Spinal cord (tissue), 10 donors: ENCODE results near the gene TIGD6. TPM values are rescaled to one million over a fixed set of nuclear protein-coding genes. Genes with fewer than 3 reads are reported as not detected.

Experiments used
- DNase-seq, 6 donors: peaks; one replicate each; pipeline versions ENCODE4 v3.0.0 to v3.0.0-alpha.2; 2013 to 2015; ENCODE audit warnings: low spot score in 6 of 6, low read depth in 4 of 6
- H3K27ac ChIP-seq: one replicate; pipeline ENCODE4 v1.5.1; 2013; ENCODE audit warnings: low read depth, low read length, control low read depth
- H3K27me3 ChIP-seq: one replicate; pipeline ENCODE4 v1.6.1; 2013; ENCODE audit warnings: low read length; ENCODE audit not compliant: control insufficient read depth, insufficient read depth
- H3K36me3 ChIP-seq: one replicate; pipeline ENCODE4 v1.6.1; 2013; ENCODE audit warnings: low read length; ENCODE audit not compliant: control insufficient read depth, insufficient read depth
- H3K4me1 ChIP-seq: one replicate; pipeline ENCODE4 v1.6.1; 2013; ENCODE audit warnings: low read length; ENCODE audit not compliant: control insufficient read depth, insufficient read depth
- H3K4me3 ChIP-seq: one replicate; pipeline ENCODE4 v1.5.1; 2013; ENCODE audit warnings: low read depth, low read length, control low read depth
- H3K9me3 ChIP-seq: one replicate; pipeline ENCODE4 v1.6.1; 2013; ENCODE audit warnings: low read length; ENCODE audit not compliant: control insufficient read depth, insufficient read depth
- WGBS: methylation state at CpG from one replicate; pipeline ENCODE4 v1.1.5; 2013; ENCODE audit warnings: missing lambda C conversion rate; ENCODE audit not compliant: insufficient coverage; 5-methylcytosine and 5-hydroxymethylcytosine counted together
- polyA plus RNA-seq, 2 donors: library from polyadenylated mRNA; unstranded; fragments of 120-200 nt; gene quantifications; one replicate each; pipeline ENCODE4 v1.2.1, GENCODE V29; 2013; ENCODE audit not compliant: insufficient read length in 2 of 2
- total RNA-seq, 2 donors: library from RNA; depleted of rRNA in 1 of 2; stranded (reverse); fragments of 120-200 nt in 1 of 2; fragments of >200 nt in 1 of 2; gene quantifications; one replicate each; pipeline versions ENCODE4 v1.2.3 to v1.2.4, GENCODE V29; 2013 to 2014
- donor health status: healthy.

The TIGD6 gene
- total and polyA plus RNA-seq, 4 donors: 4.2 to 7.5 (median 5.5) TPM

GRCh38 chr5:150006318-150006717, 5.9 kb upstream of the TIGD6 start:
- Histone ChIP-seq H3K9me3 (no peaks in the 10 kb centered on the region), H3K36me3 (peaks cover 13% of the 10 kb centered on the region), H3K27me3 (no peaks in the 10 kb centered on the region), H3K4me3 (no peak overlapping the region), H3K27ac (no peak overlapping the region), H3K4me1 (peaks cover 9% of the 10 kb centered on the region)
- no peak for DNase-seq
- no CpG with 5 or more reads among the region's 4 CpGs for WGBS

- Histone ChIP-seq H3K27ac (no peak overlapping the region), H3K36me3 (no peaks in the 10 kb centered on the region), H3K4me1 (peaks cover 18% of the 10 kb centered on the region), H3K9me3 (no peaks in the 10 kb centered on the region), H3K27me3 (no peaks in the 10 kb centered on the region), H3K4me3 (peak overlapping the region; percentile 98)
- 2% methylated on average over 7 of the region's 8 CpGs for WGBS
- peak in 2 of 6 donors; percentile 20 to 40 for DNase-seq
These were observed 1.4 kb upstream of the TIGD6 start for GRCh38 chr5:150001660-150002486.

- WGBS: 1% methylated on average over 44 of the region's 44 CpGs
- peak overlapping the region; percentile 31 for H3K27ac ChIP-seq
- H3K27me3 ChIP-seq: no peaks in the 10 kb centered on the region
- H3K9me3 ChIP-seq: no peaks in the 10 kb centered on the region
- H3K4me3 ChIP-seq: peak overlapping the region; percentile 98
- DNase-seq: peak in 2 of 6 donors; percentile 2 to 40
- no peaks in the 10 kb centered on the region for H3K36me3 ChIP-seq
- H3K4me1 ChIP-seq: peaks cover 19% of the 10 kb centered on the region
These were observed 671 bp upstream of the TIGD6 start for GRCh38 chr5:150000990-150001659.

- 13% methylated on average over 2 of the region's 7 CpGs for WGBS
- H3K9me3 ChIP-seq: no peaks in the 10 kb centered on the region
- H3K36me3 ChIP-seq: no peaks in the 10 kb centered on the region
- peak overlapping the region; percentile 98 for H3K4me3 ChIP-seq
- peaks cover 25% of the 10 kb centered on the region for H3K4me1 ChIP-seq
- peak overlapping the region; percentile 89 for H3K27ac ChIP-seq
- H3K27me3 ChIP-seq: no peaks in the 10 kb centered on the region
- no peak for DNase-seq
These were observed 593 bp downstream of the TIGD6 start for GRCh38 chr5:149999866-150000255.

GRCh38 chr5:149999359-149999758, 1.1 kb downstream of the TIGD6 start:
- H3K9me3 ChIP-seq: no peaks in the 10 kb centered on the region
- no peak overlapping the region for H3K27ac ChIP-seq
- 82% methylated on average over 2 of the region's 3 CpGs for WGBS
- peaks cover 25% of the 10 kb centered on the region for H3K4me1 ChIP-seq
- no peaks in the 10 kb centered on the region for H3K27me3 ChIP-seq
- no peak for DNase-seq
- peak overlapping the region; percentile 98 for H3K4me3 ChIP-seq
- no peaks in the 10 kb centered on the region for H3K36me3 ChIP-seq

- DNase-seq: no peak
- 80% methylated on average over 1 of the region's 3 CpGs for WGBS
- Histone ChIP-seq H3K36me3 (no peaks in the 10 kb centered on the region), H3K27ac (no peak overlapping the region), H3K4me1 (peaks cover 25% of the 10 kb centered on the region), H3K9me3 (no peaks in the 10 kb centered on the region), H3K4me3 (no peak overlapping the region), H3K27me3 (no peaks in the 10 kb centered on the region)
These were observed 2.2 kb downstream of the TIGD6 start for GRCh38 chr5:149998281-149998680.

GRCh38 chr5:149996205-149996890, 4.1 kb downstream of the TIGD6 start:
- 94% methylated on average over 2 of the region's 6 CpGs for WGBS
- H3K27me3 ChIP-seq: no peaks in the 10 kb centered on the region
- peaks cover 17% of the 10 kb centered on the region for H3K4me1 ChIP-seq
- H3K4me3 ChIP-seq: no peak overlapping the region
- no peaks in the 10 kb centered on the region for H3K9me3 ChIP-seq
- no peaks in the 10 kb centered on the region for H3K36me3 ChIP-seq
- peak overlapping the region; percentile 12 for H3K27ac ChIP-seq
- no peak for DNase-seq

GRCh38 chr5:149995385-149996204, 4.9 kb downstream of the TIGD6 start:
- H3K27ac ChIP-seq: peak overlapping the region; percentile 59
- 67% methylated on average over 5 of the region's 14 CpGs for whole genome bisulfite sequencing
- no peaks in the 10 kb centered on the region for H3K27me3 ChIP-seq
- DNase-seq: peak in 3 of 6 donors; percentile 7 to 62 (median 15)
- no peaks in the 10 kb centered on the region for H3K9me3 ChIP-seq
- peaks cover 14% of the 10 kb centered on the region for H3K4me1 ChIP-seq
- no peaks in the 10 kb centered on the region for H3K36me3 ChIP-seq
- no peak overlapping the region for H3K4me3 ChIP-seq

- no peaks in the 10 kb centered on the region for H3K27me3 ChIP-seq
- H3K4me3 ChIP-seq: no peak overlapping the region
- no peaks in the 10 kb centered on the region for H3K9me3 ChIP-seq
- H3K27ac ChIP-seq: no peak overlapping the region
- H3K36me3 ChIP-seq: no peaks in the 10 kb centered on the region
- H3K4me1 ChIP-seq: peaks cover 7% of the 10 kb centered on the region
- no peak for DNase-seq
- 100% methylated on average over 1 of the region's 3 CpGs for WGBS
These were observed 7.0 kb downstream of the TIGD6 start for GRCh38 chr5:149993471-149993870.
